GM18873 (cell line): ENCODE measurements around the gene PRELID2.
"Not testable (repeated sequence)": the region's sequence is repeated elsewhere in the genome, so short reads cannot be mapped to it uniquely, and the experiment has no call there.

Source experiments
- ATAC-seq: cut with Tn5 transposase; IDR thresholded peaks from one replicate; pipeline ENCODE4 v1.9.1; 2021; ENCODE audit warnings: mild to moderate bottlenecking, moderate library complexity, moderate number of reproducible peaks; ENCODE audit not compliant: unreplicated experiment, low FRiP score

The PRELID2 gene

DNA sequence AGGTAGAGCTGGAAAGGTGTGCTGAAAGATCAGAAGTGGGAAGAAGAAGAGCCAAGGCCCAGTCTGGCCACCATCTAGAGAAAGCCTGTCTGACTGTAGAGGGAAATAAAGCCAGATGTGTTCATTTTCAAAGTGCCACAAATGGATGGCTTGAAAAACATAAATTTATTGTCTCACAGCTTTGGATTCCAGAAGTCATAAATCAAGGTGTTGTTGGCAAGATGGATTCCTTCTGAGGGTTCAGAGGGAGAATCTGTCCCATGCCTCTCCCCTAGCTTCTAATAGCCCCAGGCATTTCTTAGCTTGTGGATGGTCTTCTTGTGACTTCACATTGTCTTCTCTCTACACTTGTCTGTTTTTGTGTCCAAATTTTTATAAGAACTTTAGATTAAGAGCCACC is 6.2 kb upstream of the PRELID2 start:
- no peak for ATAC-seq

DNA sequence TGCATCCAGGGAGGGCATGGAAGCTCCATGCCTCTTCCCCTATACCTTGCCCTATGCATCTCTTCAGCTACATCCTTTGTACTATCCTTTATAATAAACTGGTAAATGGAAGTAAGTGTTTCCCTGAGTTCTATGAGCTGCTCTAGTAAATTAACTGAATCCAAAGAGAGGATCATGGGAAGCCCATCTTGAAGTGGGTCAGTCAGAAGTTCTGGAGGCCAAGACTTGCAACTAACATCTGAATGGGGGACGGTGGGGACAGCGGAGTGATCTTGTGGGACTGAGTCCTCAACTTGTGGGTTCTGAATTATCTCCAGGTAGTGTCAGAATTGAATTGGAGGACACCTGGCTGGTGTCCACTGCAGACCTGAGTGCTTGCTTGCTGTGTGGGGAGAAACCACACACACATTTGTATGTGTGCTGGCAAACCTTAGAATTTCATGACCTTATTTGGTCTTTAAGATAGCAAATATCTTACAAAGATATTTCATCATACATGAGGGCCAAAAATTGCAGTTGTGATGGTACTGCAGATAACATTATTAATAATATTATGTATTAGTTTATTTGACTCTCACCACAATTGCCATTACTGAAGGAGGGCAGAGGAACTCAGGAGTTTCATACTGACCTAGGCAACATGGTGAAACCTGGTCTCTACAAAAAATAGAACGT is 5.5 kb upstream of the PRELID2 start:
- no peak for ATAC-seq

DNA sequence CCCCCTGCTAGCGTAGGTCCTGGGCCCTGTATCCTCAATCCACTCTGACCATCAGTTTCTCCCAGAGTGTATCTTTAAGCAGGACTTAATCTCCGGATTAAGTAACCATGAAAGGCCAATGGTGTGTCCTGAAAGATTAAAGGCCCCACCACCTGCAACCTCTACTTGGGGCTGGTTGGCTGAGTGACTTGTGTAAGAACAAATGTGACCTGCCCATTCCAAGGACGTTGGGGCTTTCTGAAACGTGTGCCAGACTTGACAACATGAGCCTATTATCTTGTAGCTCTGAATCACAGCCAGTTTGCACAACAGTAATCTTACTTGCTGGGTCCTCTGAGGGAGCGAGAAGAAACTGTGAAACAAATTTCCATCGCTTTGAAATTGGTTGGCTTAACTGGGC is 3.1 kb upstream of the PRELID2 start:
- ATAC-seq, result no peak

DNA sequence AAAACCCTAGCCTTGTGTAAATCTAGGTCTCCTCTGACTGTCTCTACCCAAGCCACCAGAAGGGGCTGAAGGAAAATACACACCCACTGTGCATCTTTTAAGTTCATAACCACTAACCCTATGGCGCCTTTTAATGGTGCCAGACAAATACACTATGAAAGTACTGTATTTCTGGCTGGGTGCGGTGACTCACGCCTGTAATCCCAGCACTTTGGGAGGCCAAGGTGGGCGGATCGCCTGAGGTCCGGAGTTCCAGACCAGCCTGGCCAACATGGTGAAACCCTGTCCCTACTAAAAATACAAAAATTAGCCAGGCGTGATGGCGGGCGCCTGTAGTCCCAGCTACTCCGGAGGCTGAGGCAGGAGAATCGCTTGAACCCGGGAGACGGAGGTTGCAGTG is 1.1 kb upstream of the PRELID2 start:
- not testable (repeated sequence) for ATAC-seq

DNA sequence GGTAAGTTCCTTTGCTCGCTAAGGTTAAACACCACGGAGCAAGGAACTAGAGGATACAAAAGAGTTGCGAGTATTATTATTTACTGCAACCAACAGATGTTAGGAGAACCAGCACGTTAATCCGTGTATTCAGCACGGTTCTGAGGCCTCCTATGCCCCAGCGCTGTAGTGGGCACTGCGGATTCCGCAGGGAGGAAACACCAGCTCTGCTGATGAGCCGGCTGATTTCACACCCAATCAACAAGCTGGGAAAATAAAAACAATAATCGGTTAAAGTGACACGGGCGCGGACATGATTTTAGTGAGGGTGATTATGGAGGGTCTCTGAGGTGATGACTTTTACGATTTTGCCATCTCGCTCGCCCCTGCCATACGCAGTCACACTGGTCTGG is 702 bp upstream of the PRELID2 start:
- peak; percentile 9 for ATAC-seq

DNA sequence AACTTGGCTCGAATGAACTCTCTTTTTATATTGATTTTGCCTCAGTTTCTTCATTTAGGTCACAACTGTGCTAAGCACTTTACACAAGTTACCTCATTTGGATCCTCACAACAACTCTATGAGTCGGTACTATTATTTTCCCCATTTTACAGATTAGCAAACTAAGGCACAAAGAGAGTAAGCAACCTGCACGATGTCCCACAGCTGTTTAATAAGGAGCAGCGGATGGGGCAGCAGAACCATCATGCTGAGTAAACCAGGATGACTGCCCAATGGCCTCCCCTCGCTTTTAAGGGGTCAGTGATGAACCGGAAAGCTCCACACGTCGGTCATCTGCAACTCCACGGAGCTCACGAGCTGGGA is 607 bp downstream of the PRELID2 start:
- ATAC-seq, result no peak

DNA sequence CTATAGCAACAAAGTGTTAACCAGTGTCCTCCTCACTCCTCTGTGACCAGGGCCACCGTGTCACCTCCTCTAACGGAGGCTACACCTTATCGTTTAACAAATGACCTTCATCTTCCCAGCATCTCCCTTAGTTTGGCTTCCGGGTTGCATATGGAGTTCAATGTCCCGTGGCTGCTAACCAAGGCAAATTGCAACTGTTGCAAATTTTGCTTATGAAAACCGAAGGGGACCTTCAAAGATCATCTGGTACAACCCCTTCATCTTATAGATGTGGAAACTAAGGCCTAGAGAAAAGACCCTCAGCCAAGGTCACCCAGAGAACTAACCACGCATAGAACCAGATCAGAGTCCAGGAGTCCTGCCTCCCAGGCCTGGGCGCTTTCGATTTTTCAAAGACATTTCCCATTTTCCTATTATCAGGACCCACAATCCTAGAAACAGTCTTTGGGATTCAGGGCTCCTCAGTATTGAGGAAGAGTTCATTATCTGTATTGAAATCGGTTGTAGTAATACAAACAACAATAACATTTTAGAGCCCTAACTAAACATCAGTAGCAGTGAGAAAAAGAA is 1.4 kb downstream of the PRELID2 start:
- ATAC-seq, result no peak

DNA sequence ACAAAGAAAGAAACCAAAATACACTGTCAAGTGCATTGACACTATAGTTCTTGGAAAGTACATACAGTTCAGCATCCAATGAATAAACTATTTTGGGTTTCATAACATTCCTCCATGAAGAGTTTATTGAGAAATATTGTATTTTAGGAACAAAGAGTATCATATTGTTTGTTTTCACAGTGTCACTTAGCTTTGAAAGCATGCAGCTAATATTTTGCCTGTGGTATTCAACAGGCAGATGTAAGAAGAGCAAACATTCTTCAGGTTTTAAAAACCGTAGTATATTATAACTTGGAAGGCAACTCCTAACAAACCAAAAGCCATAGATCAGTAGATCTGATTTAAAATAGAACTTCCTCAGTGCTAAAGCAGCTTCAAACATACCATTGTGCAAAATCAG is 4.5 kb downstream of the PRELID2 start:
- ATAC-seq, result no peak

DNA sequence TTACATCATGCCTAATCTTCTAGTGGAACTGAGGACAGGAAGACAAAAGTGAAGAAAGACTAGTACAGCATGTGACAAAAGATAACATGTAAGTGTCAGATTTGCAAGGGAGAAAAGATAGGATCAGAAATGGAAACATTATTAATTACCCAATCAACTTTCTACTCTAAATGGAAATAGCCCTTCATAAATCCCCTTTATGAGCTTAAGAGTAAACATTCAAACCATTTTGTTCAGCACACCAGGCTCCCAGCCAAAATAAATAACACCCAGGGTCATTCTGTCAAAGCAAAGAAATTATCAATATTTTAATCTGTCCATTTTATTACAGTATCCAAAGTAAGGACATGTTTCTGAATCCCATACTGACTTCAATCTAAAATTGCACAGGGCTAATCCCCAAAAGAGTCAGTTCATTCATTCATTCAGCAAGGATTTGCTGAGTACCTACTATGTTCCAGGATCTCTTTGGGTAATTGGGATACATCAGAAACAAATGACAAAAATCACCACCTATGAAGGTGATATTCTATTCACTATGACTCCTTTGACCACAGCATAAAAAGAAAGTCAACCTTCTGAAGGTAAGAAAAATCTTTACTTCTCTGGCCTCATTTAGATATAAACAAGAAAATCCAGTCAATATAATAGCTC is 5.3 kb downstream of the PRELID2 start:
- no peak for ATAC-seq

DNA sequence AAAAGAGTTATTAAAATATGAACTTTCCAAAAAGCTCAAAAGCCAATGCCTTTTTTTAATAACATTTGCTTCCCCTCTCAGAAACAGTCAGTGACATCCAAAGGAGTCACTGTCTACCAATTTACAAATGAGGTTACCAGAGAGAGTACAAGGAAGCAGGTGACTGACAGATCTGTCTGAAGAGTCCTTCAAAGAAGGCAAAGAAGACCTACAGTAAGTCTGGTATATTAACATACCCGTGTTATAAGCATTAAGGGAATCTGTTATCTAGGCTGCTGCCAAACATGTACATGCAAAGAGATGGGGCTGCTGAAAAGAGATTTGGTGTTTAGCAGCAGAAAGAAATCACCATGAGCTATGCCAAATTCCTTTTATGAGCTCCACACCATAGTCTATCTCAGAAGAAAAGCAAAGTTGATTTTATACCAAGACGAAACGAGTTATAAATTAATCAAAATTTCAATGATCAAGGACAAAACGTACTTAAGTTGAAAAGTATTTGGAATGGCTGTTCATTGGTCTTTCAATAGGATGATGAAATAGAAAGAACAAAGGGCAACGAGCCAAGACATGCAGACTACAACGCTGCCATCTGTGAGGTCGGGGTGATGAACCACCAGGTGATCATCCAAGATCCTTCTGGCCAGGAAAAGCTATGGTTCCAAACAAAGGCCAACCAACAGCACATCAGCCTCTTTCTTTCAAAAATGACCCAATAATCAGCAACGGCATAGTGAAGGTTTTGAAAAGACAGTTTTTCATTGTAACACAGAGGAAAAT is 8.1 kb downstream of the PRELID2 start:
- no peak for ATAC-seq

DNA sequence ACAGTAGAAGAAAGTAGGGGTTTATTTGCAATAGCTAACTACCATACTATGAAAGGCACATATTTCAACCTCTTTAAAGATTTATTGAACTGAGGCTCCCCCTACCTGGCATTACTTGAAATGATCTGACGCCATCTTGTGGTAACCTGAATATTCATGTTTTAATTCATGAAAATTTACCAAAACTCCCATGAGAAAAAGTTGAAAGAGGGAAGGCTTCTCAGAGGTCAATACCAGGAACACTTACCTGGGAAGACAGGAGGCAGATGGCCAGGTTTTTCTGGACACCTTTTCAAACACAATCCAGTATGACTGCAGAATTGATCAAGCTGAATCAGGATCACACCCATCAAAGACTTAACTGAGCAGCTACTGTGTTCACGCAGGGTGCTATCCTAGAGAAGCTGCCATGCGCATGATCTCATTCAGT is 9.4 kb downstream of the PRELID2 start:
- no peak for ATAC-seq

DNA sequence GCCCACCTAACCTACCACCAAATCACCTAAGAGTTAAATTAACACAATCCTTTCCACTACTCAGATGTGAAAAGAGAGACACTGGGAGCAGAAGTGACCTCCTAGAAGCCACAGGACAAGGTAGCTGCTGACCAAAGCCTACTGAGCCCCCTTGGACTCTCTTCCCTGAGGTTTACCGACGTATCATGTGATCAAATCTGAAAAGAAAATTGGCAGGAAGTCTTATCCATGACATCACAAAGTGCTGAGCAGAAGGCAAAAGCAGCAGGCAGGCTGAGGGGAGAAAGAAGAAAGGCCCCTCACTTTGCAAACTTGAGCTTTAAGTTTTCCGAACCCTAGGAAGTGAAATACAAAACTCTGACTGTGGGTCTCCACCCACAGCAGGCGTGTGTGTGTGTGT is 11.1 kb downstream of the PRELID2 start:
- ATAC-seq, result no peak

DNA sequence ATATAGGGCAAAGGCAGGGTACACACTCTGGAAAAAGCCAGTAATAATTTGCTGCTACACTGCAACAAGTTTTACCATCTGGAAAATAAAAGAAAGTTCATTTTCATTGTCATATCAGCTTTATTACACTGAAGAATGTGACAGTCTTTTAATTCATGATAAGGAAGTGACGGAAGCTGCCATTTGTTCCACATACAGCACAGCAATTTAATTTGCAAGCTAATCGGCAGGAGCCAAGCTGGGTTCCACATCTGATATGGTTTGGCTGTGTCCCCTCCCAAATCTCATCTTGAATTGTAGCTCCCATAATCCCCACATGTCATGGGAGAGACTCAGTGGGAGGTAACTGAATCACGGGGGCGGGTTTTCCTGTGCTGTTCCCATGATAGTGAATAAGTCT is 16.5 kb downstream of the PRELID2 start:
- ATAC-seq, result no peak

DNA sequence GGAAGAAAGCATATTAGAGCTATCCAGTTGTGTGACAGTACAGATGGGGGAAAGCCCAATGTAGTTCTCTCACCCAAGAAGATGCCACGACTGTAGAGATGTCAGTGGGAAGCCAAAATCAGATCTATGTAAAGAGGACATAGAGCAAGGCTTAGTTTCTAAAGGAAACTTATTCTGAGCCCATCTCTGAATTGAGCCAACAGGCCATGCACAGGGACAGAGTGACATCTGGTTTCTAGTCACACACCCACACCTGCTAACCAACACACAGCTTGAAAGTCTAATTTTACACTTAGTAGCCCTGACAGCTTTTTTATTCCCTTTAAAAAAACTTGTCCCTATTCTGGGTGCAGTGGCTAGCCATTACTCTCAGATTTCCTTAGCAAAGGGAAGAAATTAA is 22.3 kb downstream of the PRELID2 start:
- ATAC-seq, result no peak

DNA sequence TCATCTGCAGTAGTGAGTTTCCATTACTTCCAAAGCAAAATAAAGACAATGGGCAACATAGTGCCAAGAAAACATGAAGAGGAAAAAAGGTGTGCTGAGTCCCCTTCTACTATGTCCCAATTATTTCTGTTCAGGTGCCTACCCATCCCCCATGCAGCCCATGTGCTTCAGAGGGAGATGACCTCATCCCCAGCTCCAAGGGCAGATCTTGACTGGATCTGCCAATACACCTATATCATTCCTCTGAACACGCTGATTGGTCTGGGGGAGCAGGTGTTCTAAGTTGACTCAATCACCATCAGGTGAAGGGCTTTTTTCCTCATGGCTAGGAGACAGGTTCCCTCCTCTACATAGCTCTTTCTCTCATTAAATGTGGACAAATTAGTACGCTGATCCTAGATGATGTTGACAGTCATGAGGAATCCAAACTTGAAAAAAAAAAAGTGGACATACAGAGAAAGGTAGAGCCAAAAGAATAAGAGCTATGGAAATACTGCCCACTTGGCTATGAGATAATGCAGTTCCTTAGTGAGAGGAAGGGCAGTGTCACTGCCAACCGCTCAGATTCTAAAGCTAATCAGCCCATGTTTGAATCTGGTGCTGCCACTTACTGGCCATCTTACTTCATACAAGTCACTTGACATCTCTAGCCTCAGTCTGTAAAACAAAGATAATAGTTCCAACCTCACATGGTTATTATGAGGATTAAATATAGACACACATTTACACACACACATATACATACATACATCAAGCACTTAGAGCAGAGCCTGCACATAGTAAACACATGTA is 23.1 kb downstream of the PRELID2 start:
- ATAC-seq, result no peak

DNA sequence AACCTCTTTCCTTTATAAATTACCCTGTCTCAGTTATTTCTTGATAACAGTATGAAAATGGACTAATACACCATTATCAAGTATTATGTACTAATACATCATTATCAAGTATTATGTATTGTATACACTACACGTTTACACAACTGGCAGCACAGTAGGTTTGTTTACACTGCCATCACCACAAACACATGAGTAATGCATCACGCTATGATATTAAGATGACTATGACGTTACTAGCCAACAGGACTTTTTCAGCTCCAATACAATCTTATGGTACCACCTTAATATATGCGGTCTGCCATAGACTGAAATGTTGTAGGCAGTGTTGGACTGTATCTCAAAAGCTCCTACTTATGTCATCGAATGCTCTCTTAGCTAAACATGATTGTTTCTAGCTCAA is 28.2 kb downstream of the PRELID2 start:
- ATAC-seq, result no peak

DNA sequence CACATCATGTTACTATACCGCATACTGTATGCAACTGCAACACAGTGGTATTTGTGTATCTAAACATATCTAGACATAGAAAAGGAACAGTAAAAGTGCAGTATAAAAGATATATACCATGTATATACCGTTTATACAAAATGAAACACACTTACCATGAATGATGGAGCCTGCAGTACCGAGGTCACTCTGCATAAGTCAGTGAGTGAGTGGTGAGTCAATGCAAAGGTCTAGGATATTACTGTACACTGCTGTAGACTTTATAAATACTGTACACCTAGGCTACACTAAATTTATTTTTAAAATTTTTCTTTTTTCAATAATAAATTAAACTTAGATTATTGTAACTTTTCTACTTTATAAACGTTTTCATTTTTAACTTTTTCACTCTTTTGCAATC is 29.3 kb downstream of the PRELID2 start:
- ATAC-seq, result no peak

DNA sequence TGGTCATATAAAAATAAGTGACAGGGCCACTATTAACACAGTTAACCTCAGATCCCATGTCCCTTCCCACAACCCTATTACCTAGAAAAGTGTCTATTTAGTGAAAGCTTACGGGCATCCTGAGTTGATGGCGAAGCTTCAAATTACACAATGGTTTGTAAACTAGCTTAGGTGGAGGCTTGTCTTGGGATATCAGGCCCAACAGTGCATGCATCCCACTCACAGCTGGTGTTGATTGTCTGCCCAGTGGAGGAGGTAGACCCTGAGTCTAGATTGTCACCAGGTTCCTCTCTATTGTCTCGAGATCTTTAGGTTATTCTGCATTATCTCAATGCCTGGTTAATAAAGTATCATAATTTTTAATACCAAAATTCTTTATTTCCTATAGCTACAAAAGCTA is 30.4 kb downstream of the PRELID2 start:
- ATAC-seq, result no peak

DNA sequence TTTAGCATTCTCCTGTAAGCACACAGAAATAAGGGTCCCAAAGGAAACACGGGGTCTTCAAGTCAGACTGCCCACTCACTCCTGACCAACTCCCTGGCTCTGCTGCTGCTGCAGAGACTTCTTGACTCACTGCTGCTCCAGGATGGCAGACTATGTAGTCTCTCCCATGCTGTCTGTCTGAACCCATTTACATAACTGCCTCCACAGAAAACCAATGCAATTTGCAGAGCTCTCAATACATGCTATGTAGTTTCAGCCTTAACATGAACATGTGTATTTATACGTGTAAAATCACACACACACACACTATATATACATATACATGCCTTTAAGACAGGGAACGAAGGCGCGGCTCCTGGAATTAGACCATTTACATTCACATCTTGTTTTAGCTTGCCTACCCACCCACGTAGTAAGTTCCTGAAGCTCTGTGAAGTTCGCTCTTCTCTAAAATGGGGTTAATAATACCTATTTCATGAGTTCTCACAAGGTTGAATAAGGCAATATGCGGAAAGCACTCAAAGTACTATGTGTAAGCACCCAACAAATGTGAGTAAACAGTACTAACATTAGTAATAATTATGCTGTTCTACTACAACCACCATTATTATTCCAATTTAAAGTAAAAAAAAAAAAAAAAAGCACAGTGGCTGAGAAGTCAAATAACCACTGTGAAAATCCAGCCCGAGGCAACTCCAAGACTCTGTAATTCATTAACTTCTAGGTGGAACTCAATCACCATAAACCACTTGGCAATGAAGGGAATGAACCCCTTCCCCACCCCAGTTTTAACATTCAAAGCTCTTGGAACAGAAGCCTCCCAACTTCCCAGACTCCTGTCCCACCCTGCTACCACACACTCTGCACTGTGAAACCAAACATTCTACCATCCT is 31.8 kb downstream of the PRELID2 start:
- no peak for ATAC-seq

DNA sequence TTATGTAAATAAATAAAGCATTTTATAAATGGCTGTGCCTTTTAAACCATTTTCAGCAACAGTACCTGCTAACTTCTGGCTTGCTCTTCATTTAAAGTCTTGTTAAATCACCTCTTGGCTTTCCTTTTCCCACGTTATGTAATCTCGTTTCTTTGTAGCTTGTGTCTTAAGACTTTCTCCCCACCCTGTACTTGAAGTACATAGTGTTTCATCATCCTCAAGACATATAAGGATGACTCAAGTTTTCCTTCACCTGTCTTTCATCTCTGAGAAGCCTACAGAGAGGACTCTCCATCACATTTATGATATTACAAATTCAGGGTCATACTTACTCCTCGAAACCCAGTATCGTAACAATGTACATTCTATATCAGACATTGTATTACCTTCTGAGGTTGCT is 33.9 kb downstream of the PRELID2 start:
- no peak for ATAC-seq
